ENCODE data around the gene VPS72.

VPS72 gene

GRCh38 chr1:151158326-151158725 is 31.7 kb downstream of the VPS72 start:
- H3K27me3 ChIP-seq (ENCODE audit: low read length): no peaks in the 10 kb centered on the region
- H3K9ac ChIP-seq (ENCODE audit: low read length): no peak overlapping the region
- no peaks in the 10 kb centered on the region for H4K20me1 ChIP-seq (ENCODE audit: low read depth, low read length)
- TF ChIP-seq CTCF (IDR thresholded peaks at IDR 0.05; ENCODE audit: insufficient read depth, low read length, poor library complexity, severe bottlenecking): no peak
- TF ChIP-seq EZH2phosphoT487 (conservative IDR thresholded peaks at IDR 0.05; ENCODE audit: low read length): no peak
- no peak overlapping the region for H3K27ac ChIP-seq (ENCODE audit: low read depth, low read length)
- no peaks in the 10 kb centered on the region for H3K9me2 ChIP-seq (replicated peaks; ENCODE audit: insufficient read depth, low read length)
- H3K36me3 ChIP-seq (ENCODE audit: low read length): no peaks in the 10 kb centered on the region
- 0 out of 2 replicates have a peak, but pooled peaks cover 5% of the 10 kb centered on the region for H3F3A ChIP-seq (ENCODE audit: insufficient read depth)
- no peaks in the 10 kb centered on the region for H3K9me3 ChIP-seq (ENCODE audit: insufficient read depth, low read length)
- no peak overlapping the region for H2AFZ ChIP-seq (ENCODE audit: low read depth, low read length, severe bottlenecking)
- no peak overlapping the region for H3K4me2 ChIP-seq (ENCODE audit: low read depth, low read length, poor library complexity, severe bottlenecking)
- no peaks in the 10 kb centered on the region for H3K79me2 ChIP-seq (ENCODE audit: insufficient read depth, low read length)
- no peak overlapping the region for H3K4me3 ChIP-seq (ENCODE audit: insufficient read depth, low read length, poor library complexity, severe bottlenecking)

GRCh38 chr1:151157067-151157531 is 32.9 kb downstream of the VPS72 start:
- no peak overlapping the region for H3K4me3 ChIP-seq (ENCODE audit: insufficient read depth, low read length, poor library complexity, severe bottlenecking)
- peak overlapping the region; percentile 45 for H3K4me2 ChIP-seq (ENCODE audit: low read depth, low read length, poor library complexity, severe bottlenecking)
- H3F3A ChIP-seq (ENCODE audit: insufficient read depth): 0 out of 2 replicates have a peak, but pooled peaks cover 5% of the 10 kb centered on the region
- H3K27ac ChIP-seq (ENCODE audit: low read depth, low read length): no peak overlapping the region
- no peaks in the 10 kb centered on the region for H3K9me2 ChIP-seq (replicated peaks; ENCODE audit: insufficient read depth, low read length)
- no peaks in the 10 kb centered on the region for H3K9me3 ChIP-seq (ENCODE audit: insufficient read depth, low read length)
- no peaks in the 10 kb centered on the region for H3K36me3 ChIP-seq (ENCODE audit: low read length)
- peak overlapping the region; percentile 19; the same call in 1 of the 2 replicates for H3K9ac ChIP-seq (ENCODE audit: low read length)
- no peaks in the 10 kb centered on the region for H3K79me2 ChIP-seq (ENCODE audit: insufficient read depth, low read length)
- H3K27me3 ChIP-seq (ENCODE audit: low read length): no peaks in the 10 kb centered on the region
- H4K20me1 ChIP-seq (ENCODE audit: low read depth, low read length): no peaks in the 10 kb centered on the region
- H2AFZ ChIP-seq (ENCODE audit: low read depth, low read length, severe bottlenecking): no peak overlapping the region
- no peak for TF ChIP-seq CTCF (IDR thresholded peaks at IDR 0.05; ENCODE audit: insufficient read depth, low read length, poor library complexity, severe bottlenecking)
- no peak for TF ChIP-seq EZH2phosphoT487 (conservative IDR thresholded peaks at IDR 0.05; ENCODE audit: low read length)

- H3K9me2 ChIP-seq (replicated peaks; ENCODE audit: insufficient read depth, low read length): no peaks in the 10 kb centered on the region
- no peak for TF ChIP-seq EZH2phosphoT487 (conservative IDR thresholded peaks at IDR 0.05; ENCODE audit: low read length)
- TF ChIP-seq CTCF (IDR thresholded peaks at IDR 0.05; ENCODE audit: insufficient read depth, low read length, poor library complexity, severe bottlenecking): no peak
- H3K79me2 ChIP-seq (ENCODE audit: insufficient read depth, low read length): no peaks in the 10 kb centered on the region
- no peaks in the 10 kb centered on the region for H3K27me3 ChIP-seq (ENCODE audit: low read length)
- H3K9ac ChIP-seq (ENCODE audit: low read length): peak within 1 kb of the TSS; percentile 19; the same call in 1 of the 2 replicates
- no peak within 1 kb of the TSS for H3K4me3 ChIP-seq (ENCODE audit: insufficient read depth, low read length, poor library complexity, severe bottlenecking)
- no peak within 1 kb of the TSS for H3K27ac ChIP-seq (ENCODE audit: low read depth, low read length)
- H3K9me3 ChIP-seq (ENCODE audit: insufficient read depth, low read length): no peaks in the 10 kb centered on the region
- no peaks in the 10 kb centered on the region for H3K36me3 ChIP-seq (ENCODE audit: low read length)
- H2AFZ ChIP-seq (ENCODE audit: low read depth, low read length, severe bottlenecking): peak within 1 kb of the TSS; percentile 6
- no peaks in the 10 kb centered on the region for H4K20me1 ChIP-seq (ENCODE audit: low read depth, low read length)
- H3K4me2 ChIP-seq (ENCODE audit: low read depth, low read length, poor library complexity, severe bottlenecking): peak within 1 kb of the TSS; percentile 45
- H3F3A ChIP-seq (ENCODE audit: insufficient read depth): no peaks in the 10 kb centered on the region
Measured at GRCh38 chr1:151156515-151156819, 33.5 kb downstream of the VPS72 start, which contains the start of gene TNFAIP8L2. TNFAIP8L2 (plus strand) TSS chr1:151156649; CDS start chr1:151158698, 2,049 bp downstream.

Data from SU-DHL-6 (cell line).